ENCODE data around the gene HSD17B13. TPM values are rescaled to one million over a fixed set of nuclear protein-coding genes. Genes with fewer than 3 reads are reported as not detected.
A peak's percentile ranks its signal among the peaks of the same experiment; 100 is the strongest.

HSD17B13 gene, protein sequence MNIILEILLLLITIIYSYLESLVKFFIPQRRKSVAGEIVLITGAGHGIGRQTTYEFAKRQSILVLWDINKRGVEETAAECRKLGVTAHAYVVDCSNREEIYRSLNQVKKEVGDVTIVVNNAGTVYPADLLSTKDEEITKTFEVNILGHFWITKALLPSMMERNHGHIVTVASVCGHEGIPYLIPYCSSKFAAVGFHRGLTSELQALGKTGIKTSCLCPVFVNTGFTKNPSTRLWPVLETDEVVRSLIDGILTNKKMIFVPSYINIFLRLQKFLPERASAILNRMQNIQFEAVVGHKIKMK
- polyA plus RNA-seq (2013, experiment 1 of 2): 0.06 TPM
- polyA plus RNA-seq (2013, experiment 2 of 2): 0.04 TPM

DNA sequence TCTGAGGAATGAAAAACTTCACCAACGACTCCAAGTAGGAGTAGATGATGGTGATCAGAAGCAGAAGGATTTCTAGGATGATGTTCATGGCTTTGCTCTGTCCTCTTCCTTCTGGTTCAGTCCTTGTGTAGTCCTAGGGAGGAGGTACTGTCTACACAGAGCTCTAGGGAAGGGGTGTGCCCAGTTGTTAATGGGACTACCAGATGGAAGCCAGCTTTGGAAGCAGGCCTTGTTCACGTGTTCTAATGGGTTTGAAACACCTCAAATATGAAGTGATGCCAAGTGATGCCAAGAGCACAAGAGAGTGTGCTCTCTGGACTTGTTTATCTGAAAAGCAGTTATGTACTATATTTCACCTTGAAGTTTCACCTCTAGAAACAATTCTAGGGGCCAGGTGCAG lies at the start of gene HSD17B13:
HSD17B13 (minus strand) TSS at position 129 of the 400 bp plus-strand sequence; CDS start at position 88, 41 bp downstream.
- Histone ChIP-seq H2BK15ac (ENCODE audit: low read depth, poor library complexity, severe bottlenecking) (no peak within 1 kb of the TSS), H3K27ac (ENCODE audit: low read length, poor library complexity, severe bottlenecking) (no peak within 1 kb of the TSS), H3K36me3 (ENCODE audit: control insufficient read depth in 1 of 2, insufficient read depth in 2 of 2, low read depth in 1 of 2, low read length in 2 of 2) (no peaks in the 10 kb centered on the region), H4K8ac (ENCODE audit: low read length) (no peak within 1 kb of the TSS), H4K91ac (ENCODE audit: low read length) (no peak within 1 kb of the TSS), H3K27me3 (ENCODE audit: control insufficient read depth in 1 of 2, insufficient read depth in 1 of 2, low read length in 2 of 2) (no peaks in the 10 kb centered on the region), H2BK5ac (ENCODE audit: low read depth, low read length, poor library complexity, severe bottlenecking) (no peak within 1 kb of the TSS), H2BK12ac (ENCODE audit: low read length in 2 of 2) (no peak within 1 kb of the TSS), H3K4me3 (ENCODE audit: insufficient read depth in 1 of 2, low read depth in 1 of 2, low read length in 2 of 2) (no peak within 1 kb of the TSS), H3K79me1 (replicated peaks; ENCODE audit: low read length, poor library complexity, severe bottlenecking) (no peaks in the 10 kb centered on the region), H2BK120ac (ENCODE audit: low read depth, low read length) (no peak within 1 kb of the TSS), H3K23ac (ENCODE audit: low read length in 2 of 2) (no peak within 1 kb of the TSS), H3K9me3 (ENCODE audit: control insufficient read depth, low read length) (no peaks in the 10 kb centered on the region), H3K4me2 (ENCODE audit: low read length, poor library complexity, severe bottlenecking) (no peak within 1 kb of the TSS), H3K14ac (ENCODE audit: low read length in 2 of 2) (no peak within 1 kb of the TSS), H2AFZ (ENCODE audit: low read depth, low read length) (peak within 1 kb of the TSS; percentile 39), H2AK5ac (ENCODE audit: low read length, severe bottlenecking) (no peak within 1 kb of the TSS), H3K9ac (ENCODE audit: low read length) (no peak within 1 kb of the TSS), H3K18ac (ENCODE audit: low read depth in 1 of 2, low read length in 2 of 2) (no peak within 1 kb of the TSS), H3K4ac (ENCODE audit: low read depth in 1 of 2, low read length in 2 of 2) (no peak within 1 kb of the TSS), H3K4me1 (ENCODE audit: control insufficient read depth, insufficient read depth, low read depth, low read length) (peaks cover 2% of the 10 kb centered on the region)
- DNase-seq: no peak
- WGBS: 67% methylated on average over 1 of the region's 2 CpGs

DNA sequence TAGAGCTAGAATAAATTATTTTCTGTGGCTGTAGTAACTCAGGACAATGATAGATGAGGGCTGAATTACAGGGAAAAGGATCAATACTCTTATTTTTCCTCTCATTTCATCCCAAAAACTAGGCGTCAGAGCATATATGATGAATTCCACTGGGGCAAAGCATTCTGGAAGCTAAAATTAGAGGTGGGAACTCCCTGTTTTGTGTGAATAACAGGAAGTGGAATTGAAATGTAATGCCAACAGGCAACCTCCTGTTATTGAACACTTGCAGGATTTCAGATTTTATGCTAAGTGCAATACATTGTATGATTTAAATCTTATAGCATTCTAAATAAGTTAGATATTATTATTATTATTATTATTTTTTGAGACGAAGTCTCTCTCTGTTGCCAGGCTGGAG lies 47.4 kb upstream of the HSD17B13 start:
- H2BK120ac ChIP-seq (ENCODE audit: low read depth, low read length): no peak overlapping the region
- no peak overlapping the region for H3K27ac ChIP-seq (ENCODE audit: low read length, poor library complexity, severe bottlenecking)
- no peak overlapping the region for H2BK5ac ChIP-seq (ENCODE audit: low read depth, low read length, poor library complexity, severe bottlenecking)
- no peak overlapping the region for H3K4me3 ChIP-seq (ENCODE audit: insufficient read depth in 1 of 2, low read depth in 1 of 2, low read length in 2 of 2)
- no peak overlapping the region for H3K18ac ChIP-seq (ENCODE audit: low read depth in 1 of 2, low read length in 2 of 2)
- H2AFZ ChIP-seq (ENCODE audit: low read depth, low read length): no peak overlapping the region
- H3K23ac ChIP-seq (ENCODE audit: low read length in 2 of 2): no peak overlapping the region
- no peaks in the 10 kb centered on the region for H3K9me3 ChIP-seq (ENCODE audit: control insufficient read depth, low read length)
- no peak overlapping the region for H3K4ac ChIP-seq (ENCODE audit: low read depth in 1 of 2, low read length in 2 of 2)
- H2BK15ac ChIP-seq (ENCODE audit: low read depth, poor library complexity, severe bottlenecking): no peak overlapping the region
- DNase-seq: no peak
- H3K4me1 ChIP-seq (ENCODE audit: control insufficient read depth, insufficient read depth, low read depth, low read length): peaks cover 3% of the 10 kb centered on the region
- 100% methylated on average over 1 of the region's 2 CpGs for WGBS
- peaks cover 7 to 62% of the 10 kb centered on the region in 2 experiments for H3K36me3 ChIP-seq (ENCODE audit: control insufficient read depth in 1 of 2, insufficient read depth in 2 of 2, low read depth in 1 of 2, low read length in 2 of 2)
- H3K27me3 ChIP-seq (ENCODE audit: control insufficient read depth in 1 of 2, insufficient read depth in 1 of 2, low read length in 2 of 2): no peaks in the 10 kb centered on the region
- no peaks in the 10 kb centered on the region for H3K79me1 ChIP-seq (replicated peaks; ENCODE audit: low read length, poor library complexity, severe bottlenecking)
- H3K14ac ChIP-seq (ENCODE audit: low read length in 2 of 2): no peak overlapping the region
- H4K8ac ChIP-seq (ENCODE audit: low read length): no peak overlapping the region
- H2BK12ac ChIP-seq (ENCODE audit: low read length in 2 of 2): no peak overlapping the region
- H3K9ac ChIP-seq (ENCODE audit: low read length): no peak overlapping the region
- no peak overlapping the region for H2AK5ac ChIP-seq (ENCODE audit: low read length, severe bottlenecking)
- H4K91ac ChIP-seq (ENCODE audit: low read length): no peak overlapping the region
- no peak overlapping the region for H3K4me2 ChIP-seq (ENCODE audit: low read length, poor library complexity, severe bottlenecking)

DNA sequence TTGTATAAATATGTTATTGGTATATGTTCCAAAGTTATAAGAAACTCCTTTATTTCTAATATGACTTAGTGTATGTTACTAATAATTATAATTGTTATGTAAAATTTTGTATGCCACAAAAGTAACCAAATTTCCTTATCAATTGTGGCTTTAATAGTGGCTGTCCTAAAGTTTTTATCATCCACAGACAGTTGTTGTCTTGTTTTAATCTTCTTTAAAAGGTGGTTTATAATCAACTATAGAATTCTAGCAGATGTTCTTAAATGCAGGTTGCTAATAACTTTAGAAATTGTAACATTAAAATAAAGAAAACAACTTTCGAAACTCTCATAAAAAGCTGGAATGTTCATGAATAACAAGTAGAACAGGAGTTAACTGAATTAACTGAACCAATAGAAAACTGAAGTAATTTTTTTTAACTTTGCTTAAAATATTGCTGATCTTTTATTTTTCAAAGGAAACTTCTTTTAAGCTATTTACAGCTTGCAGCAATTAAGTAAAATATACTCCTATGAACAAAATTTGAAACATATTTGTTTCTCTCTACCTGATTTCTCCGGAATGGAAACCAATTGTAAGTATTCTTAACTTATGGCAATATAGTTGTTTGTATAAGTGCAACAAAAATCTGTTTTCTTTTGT lies 44.0 kb upstream of the HSD17B13 start:
- Histone ChIP-seq H3K4me2 (ENCODE audit: low read length, poor library complexity, severe bottlenecking) (no peak overlapping the region), H3K4ac (ENCODE audit: low read depth in 1 of 2, low read length in 2 of 2) (no peak overlapping the region), H3K18ac (ENCODE audit: low read depth in 1 of 2, low read length in 2 of 2) (no peak overlapping the region), H2BK120ac (ENCODE audit: low read depth, low read length) (no peak overlapping the region), H2BK5ac (ENCODE audit: low read depth, low read length, poor library complexity, severe bottlenecking) (no peak overlapping the region), H3K4me3 (ENCODE audit: insufficient read depth in 1 of 2, low read depth in 1 of 2, low read length in 2 of 2) (no peak overlapping the region), H3K27me3 (ENCODE audit: control insufficient read depth in 1 of 2, insufficient read depth in 1 of 2, low read length in 2 of 2) (no peaks in the 10 kb centered on the region), H3K4me1 (ENCODE audit: control insufficient read depth, insufficient read depth, low read depth, low read length) (no peaks in the 10 kb centered on the region), H2BK15ac (ENCODE audit: low read depth, poor library complexity, severe bottlenecking) (no peak overlapping the region), H3K36me3 (ENCODE audit: control insufficient read depth in 1 of 2, insufficient read depth in 2 of 2, low read depth in 1 of 2, low read length in 2 of 2) (peaks cover 3 to 72% of the 10 kb centered on the region in 2 experiments), H2BK12ac (ENCODE audit: low read length in 2 of 2) (no peak overlapping the region), H3K27ac (ENCODE audit: low read length, poor library complexity, severe bottlenecking) (no peak overlapping the region), H2AK5ac (ENCODE audit: low read length, severe bottlenecking) (no peak overlapping the region), H3K79me1 (replicated peaks; ENCODE audit: low read length, poor library complexity, severe bottlenecking) (peaks cover 1% of the 10 kb centered on the region), H3K14ac (ENCODE audit: low read length in 2 of 2) (no peak overlapping the region), H2AFZ (ENCODE audit: low read depth, low read length) (no peak overlapping the region), H4K91ac (ENCODE audit: low read length) (no peak overlapping the region), H4K8ac (ENCODE audit: low read length) (no peak overlapping the region), H3K23ac (ENCODE audit: low read length in 2 of 2) (no peak overlapping the region), H3K9me3 (ENCODE audit: control insufficient read depth, low read length) (no peaks in the 10 kb centered on the region), H3K9ac (ENCODE audit: low read length) (no peak overlapping the region)
- no CpG with 5 or more reads among the region's 2 CpGs for WGBS
- no peak for DNase-seq

DNA sequence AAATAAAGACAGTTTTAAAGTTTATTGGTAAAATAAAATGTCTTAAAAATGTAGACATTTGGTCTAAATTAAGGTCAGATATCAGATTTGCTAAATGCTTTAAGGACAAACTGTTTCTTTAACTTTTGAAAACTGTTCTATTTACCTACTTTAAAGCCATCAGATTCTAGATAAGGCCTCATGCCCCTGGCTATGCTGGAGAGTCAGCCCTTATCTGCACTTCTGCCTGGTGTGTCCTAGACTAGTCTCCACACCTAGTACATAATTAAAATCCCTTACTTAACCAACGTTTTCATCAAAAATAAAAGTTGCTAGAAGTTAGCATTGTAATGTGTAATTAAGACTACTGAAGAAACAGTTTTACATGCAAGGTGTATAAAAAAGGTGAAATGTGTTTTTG lies 42.7 kb upstream of the HSD17B13 start:
- WGBS: 100% methylated on average over 1 of the region's 1 CpG
- Histone ChIP-seq H3K4me1 (ENCODE audit: control insufficient read depth, insufficient read depth, low read depth, low read length) (no peaks in the 10 kb centered on the region), H3K27me3 (ENCODE audit: control insufficient read depth in 1 of 2, insufficient read depth in 1 of 2, low read length in 2 of 2) (no peaks in the 10 kb centered on the region)

More for the DNA sequence above, 42.7 kb upstream of the HSD17B13 start:
- no peak overlapping the region for H2BK120ac ChIP-seq (ENCODE audit: low read depth, low read length)
- H3K36me3 ChIP-seq (ENCODE audit: control insufficient read depth in 1 of 2, insufficient read depth in 2 of 2, low read depth in 1 of 2, low read length in 2 of 2): peaks cover 6 to 69% of the 10 kb centered on the region in 2 experiments
- no peak overlapping the region for H3K14ac ChIP-seq (ENCODE audit: low read length in 2 of 2)
- H2AFZ ChIP-seq (ENCODE audit: low read depth, low read length): no peak overlapping the region
- no peak for DNase-seq
- H2BK5ac ChIP-seq (ENCODE audit: low read depth, low read length, poor library complexity, severe bottlenecking): no peak overlapping the region
- no peak overlapping the region for H3K9ac ChIP-seq (ENCODE audit: low read length)
- H4K8ac ChIP-seq (ENCODE audit: low read length): no peak overlapping the region
- peaks cover 1% of the 10 kb centered on the region for H3K79me1 ChIP-seq (replicated peaks; ENCODE audit: low read length, poor library complexity, severe bottlenecking)
- H3K18ac ChIP-seq (ENCODE audit: low read depth in 1 of 2, low read length in 2 of 2): no peak overlapping the region
- H3K23ac ChIP-seq (ENCODE audit: low read length in 2 of 2): no peak overlapping the region
- H2BK15ac ChIP-seq (ENCODE audit: low read depth, poor library complexity, severe bottlenecking): no peak overlapping the region
- no peak overlapping the region for H3K4me3 ChIP-seq (ENCODE audit: insufficient read depth in 1 of 2, low read depth in 1 of 2, low read length in 2 of 2)
- no peak overlapping the region for H3K4me2 ChIP-seq (ENCODE audit: low read length, poor library complexity, severe bottlenecking)
- no peak overlapping the region for H3K4ac ChIP-seq (ENCODE audit: low read depth in 1 of 2, low read length in 2 of 2)
- no peak overlapping the region for H2AK5ac ChIP-seq (ENCODE audit: low read length, severe bottlenecking)
- H4K91ac ChIP-seq (ENCODE audit: low read length): no peak overlapping the region
- H3K9me3 ChIP-seq (ENCODE audit: control insufficient read depth, low read length): no peaks in the 10 kb centered on the region
- no peak overlapping the region for H2BK12ac ChIP-seq (ENCODE audit: low read length in 2 of 2)
- no peak overlapping the region for H3K27ac ChIP-seq (ENCODE audit: low read length, poor library complexity, severe bottlenecking)

Measured in mesenchymal stem cell (in vitro differentiated cells and primary cell).